Adrenal gland (tissue), 5 donors: ENCODE measurements around the gene NTRK1.

Experiments
- POLR2A ChIP-seq, 2 donors: fragments of 450-650 bp; IDR thresholded peaks; one replicate each; pipeline ENCODE4 v1.6.1; 2017; ENCODE audit warnings: antibody characterized with exemption in 2 of 2, mild to moderate bottlenecking in 2 of 2, moderate library complexity in 1 of 2
- TF ChIP-seq, protein P1 (sequence below), 6 experiments: fragments of 450-650 bp in 4 of 6; fragments of 200-600 bp in 2 of 6; sonication (generic) in 1 of 6; IDR thresholded peaks; 1 replicate in 5 of 6; 2 replicates in 1 of 6; pipeline versions ENCODE4 v1.5.1 to v1.8.0; 2016 to 2021; ENCODE audit warnings: antibody characterized with exemption in 6 of 6, mild to moderate bottlenecking in 2 of 6, moderate library complexity in 1 of 6
- donor health status: DM: no; HTN: no; CAD: no.

- TF ChIP-seq, protein P1, sequence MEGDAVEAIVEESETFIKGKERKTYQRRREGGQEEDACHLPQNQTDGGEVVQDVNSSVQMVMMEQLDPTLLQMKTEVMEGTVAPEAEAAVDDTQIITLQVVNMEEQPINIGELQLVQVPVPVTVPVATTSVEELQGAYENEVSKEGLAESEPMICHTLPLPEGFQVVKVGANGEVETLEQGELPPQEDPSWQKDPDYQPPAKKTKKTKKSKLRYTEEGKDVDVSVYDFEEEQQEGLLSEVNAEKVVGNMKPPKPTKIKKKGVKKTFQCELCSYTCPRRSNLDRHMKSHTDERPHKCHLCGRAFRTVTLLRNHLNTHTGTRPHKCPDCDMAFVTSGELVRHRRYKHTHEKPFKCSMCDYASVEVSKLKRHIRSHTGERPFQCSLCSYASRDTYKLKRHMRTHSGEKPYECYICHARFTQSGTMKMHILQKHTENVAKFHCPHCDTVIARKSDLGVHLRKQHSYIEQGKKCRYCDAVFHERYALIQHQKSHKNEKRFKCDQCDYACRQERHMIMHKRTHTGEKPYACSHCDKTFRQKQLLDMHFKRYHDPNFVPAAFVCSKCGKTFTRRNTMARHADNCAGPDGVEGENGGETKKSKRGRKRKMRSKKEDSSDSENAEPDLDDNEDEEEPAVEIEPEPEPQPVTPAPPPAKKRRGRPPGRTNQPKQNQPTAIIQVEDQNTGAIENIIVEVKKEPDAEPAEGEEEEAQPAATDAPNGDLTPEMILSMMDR (IDR thresholded peaks at IDR 0.05), result no peak
- TF ChIP-seq POLR2A (IDR thresholded peaks at IDR 0.05), result no peak
Measured at GRCh38 chr1:156908955-156909354, 48.3 kb downstream of the NTRK1 start.
